ENCODE results near the gene PAQR9. TPM values are rescaled to one million over a fixed set of nuclear protein-coding genes. Genes with fewer than 3 reads are reported as not detected.

The PAQR9 gene
- polyA plus RNA-seq, 1 of the 3 experiments (the other 2 are of a cell fraction), result 0.16 TPM

DNA sequence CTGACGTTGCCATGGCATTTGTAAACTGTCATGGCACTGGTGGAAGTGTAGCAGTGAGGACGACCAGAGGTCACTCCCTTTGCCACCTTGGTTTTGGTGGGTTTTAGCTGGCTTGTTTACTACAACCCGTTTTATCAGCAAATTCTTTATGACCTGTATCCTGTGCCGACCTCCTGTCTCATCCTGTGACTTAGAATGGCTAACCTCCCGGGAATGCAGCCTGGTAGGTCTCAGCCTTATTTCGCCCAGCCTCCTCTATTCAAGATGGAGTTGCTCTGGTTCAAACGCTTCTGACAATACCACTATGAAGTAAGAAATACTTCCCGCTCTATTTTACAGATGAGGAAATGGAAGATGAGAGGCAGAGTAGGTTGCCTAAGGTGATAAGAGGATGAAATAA lies 16.6 kb downstream of the PAQR9 start:
- ChIA-PET POLR2A (no interaction called here), CTCF (interaction anchor here (1.0 to 1.3 kb wide), 2 partner anchors 93 to 118 kb away, joined by 3 read pairs; no protein-coding TSS in a partner anchor)
- DNase-seq, result no peak
- Histone ChIP-seq H3K27me3 (ENCODE audit: insufficient read depth) (no peaks in the 10 kb centered on the region), H4K20me1 (ENCODE audit: insufficient read depth) (no peaks in the 10 kb centered on the region), H2AFZ (ENCODE audit: low read depth) (peak overlapping the region; percentile 62), H3K4me3 (ENCODE audit: low read depth in 2 of 2, low read length in 1 of 2) (0 out of 4 replicates have a peak overlapping the region, but pooled peaks of 1 of the 2 experiments have one; percentile 32), H3F3A (replicated peaks; ENCODE audit: insufficient read depth) (no peaks in the 10 kb centered on the region), H3K9me2 (no peaks in the 10 kb centered on the region), H3K79me2 (ENCODE audit: insufficient read depth) (no peaks in the 10 kb centered on the region), H3K36me3 (replicated peaks in 1 of 2; ENCODE audit: control insufficient read depth in 1 of 2, insufficient read depth in 2 of 2, low read length in 1 of 2) (no peaks in the 10 kb centered on the region), H3K9me3 (no peaks in the 10 kb centered on the region), H3K27ac (ENCODE audit: low read depth in 2 of 2, low read length in 1 of 2) (no peak overlapping the region), H3K4me2 (no peak overlapping the region), H3K9ac (no peak overlapping the region), H3K4me1 (ENCODE audit: control insufficient read depth in 1 of 2, insufficient read depth in 2 of 2, low read depth in 1 of 2, low read length in 1 of 2) (peaks cover 0 to 10% of the 10 kb centered on the region in 2 experiments; a peak in 1 of 4 replicates)
- WGBS (ENCODE audit: low lambda C conversion rate), result 62% methylated on average over 8 of the region's 8 CpGs
- TF ChIP-seq FOXM1 (IDR thresholded peaks at IDR 0.05; ENCODE audit: low read depth) (no peak), GATA2 (CRISPR knock-in tag; IDR thresholded peaks at IDR 0.05) (no peak), SMC3 (IDR thresholded peaks at IDR 0.05; ENCODE audit: low read depth, low read length) (no peak), NRF1 (IDR thresholded peaks at IDR 0.05; ENCODE audit: low read depth, low read length) (no peak), TEAD4 (IDR thresholded peaks at IDR 0.05; ENCODE audit: borderline replicate concordance, insufficient read depth) (no peak), RAD21 (IDR thresholded peaks at IDR 0.05; ENCODE audit: low read length) (no peak), FOSL2 (IDR thresholded peaks at IDR 0.05; ENCODE audit: borderline replicate concordance, low read depth) (no peak), RFX5 (IDR thresholded peaks at IDR 0.05; ENCODE audit: low read length) (no peak), FOXJ3 (CRISPR knock-in tag; IDR thresholded peaks at IDR 0.05) (no peak), JUND (IDR thresholded peaks at IDR 0.05) (no peak)
- TF ChIP-seq, protein P1, sequence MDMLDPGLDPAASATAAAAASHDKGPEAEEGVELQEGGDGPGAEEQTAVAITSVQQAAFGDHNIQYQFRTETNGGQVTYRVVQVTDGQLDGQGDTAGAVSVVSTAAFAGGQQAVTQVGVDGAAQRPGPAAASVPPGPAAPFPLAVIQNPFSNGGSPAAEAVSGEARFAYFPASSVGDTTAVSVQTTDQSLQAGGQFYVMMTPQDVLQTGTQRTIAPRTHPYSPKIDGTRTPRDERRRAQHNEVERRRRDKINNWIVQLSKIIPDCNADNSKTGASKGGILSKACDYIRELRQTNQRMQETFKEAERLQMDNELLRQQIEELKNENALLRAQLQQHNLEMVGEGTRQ (IDR thresholded peaks at IDR 0.05; ENCODE audit: borderline replicate concordance, low read depth, low read length), result no peak
- TF ChIP-seq, protein P2, sequence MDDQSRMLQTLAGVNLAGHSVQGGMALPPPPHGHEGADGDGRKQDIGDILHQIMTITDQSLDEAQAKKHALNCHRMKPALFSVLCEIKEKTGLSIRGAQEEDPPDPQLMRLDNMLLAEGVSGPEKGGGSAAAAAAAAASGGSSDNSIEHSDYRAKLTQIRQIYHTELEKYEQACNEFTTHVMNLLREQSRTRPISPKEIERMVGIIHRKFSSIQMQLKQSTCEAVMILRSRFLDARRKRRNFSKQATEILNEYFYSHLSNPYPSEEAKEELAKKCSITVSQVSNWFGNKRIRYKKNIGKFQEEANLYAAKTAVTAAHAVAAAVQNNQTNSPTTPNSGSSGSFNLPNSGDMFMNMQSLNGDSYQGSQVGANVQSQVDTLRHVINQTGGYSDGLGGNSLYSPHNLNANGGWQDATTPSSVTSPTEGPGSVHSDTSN (IDR thresholded peaks at IDR 0.05), result no peak
- TF ChIP-seq, protein P3, sequence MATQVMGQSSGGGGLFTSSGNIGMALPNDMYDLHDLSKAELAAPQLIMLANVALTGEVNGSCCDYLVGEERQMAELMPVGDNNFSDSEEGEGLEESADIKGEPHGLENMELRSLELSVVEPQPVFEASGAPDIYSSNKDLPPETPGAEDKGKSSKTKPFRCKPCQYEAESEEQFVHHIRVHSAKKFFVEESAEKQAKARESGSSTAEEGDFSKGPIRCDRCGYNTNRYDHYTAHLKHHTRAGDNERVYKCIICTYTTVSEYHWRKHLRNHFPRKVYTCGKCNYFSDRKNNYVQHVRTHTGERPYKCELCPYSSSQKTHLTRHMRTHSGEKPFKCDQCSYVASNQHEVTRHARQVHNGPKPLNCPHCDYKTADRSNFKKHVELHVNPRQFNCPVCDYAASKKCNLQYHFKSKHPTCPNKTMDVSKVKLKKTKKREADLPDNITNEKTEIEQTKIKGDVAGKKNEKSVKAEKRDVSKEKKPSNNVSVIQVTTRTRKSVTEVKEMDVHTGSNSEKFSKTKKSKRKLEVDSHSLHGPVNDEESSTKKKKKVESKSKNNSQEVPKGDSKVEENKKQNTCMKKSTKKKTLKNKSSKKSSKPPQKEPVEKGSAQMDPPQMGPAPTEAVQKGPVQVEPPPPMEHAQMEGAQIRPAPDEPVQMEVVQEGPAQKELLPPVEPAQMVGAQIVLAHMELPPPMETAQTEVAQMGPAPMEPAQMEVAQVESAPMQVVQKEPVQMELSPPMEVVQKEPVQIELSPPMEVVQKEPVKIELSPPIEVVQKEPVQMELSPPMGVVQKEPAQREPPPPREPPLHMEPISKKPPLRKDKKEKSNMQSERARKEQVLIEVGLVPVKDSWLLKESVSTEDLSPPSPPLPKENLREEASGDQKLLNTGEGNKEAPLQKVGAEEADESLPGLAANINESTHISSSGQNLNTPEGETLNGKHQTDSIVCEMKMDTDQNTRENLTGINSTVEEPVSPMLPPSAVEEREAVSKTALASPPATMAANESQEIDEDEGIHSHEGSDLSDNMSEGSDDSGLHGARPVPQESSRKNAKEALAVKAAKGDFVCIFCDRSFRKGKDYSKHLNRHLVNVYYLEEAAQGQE (IDR thresholded peaks at IDR 0.05; ENCODE audit: low read depth, low read length), result no peak

All from SK-N-SH (cell line).